Suprapubic skin (tissue), 4 donors: ENCODE data around the gene NAPG. TPM values are rescaled to one million over a fixed set of nuclear protein-coding genes. Genes with fewer than 3 reads are reported as not detected.

ENCODE experiments used
- DNase-seq, 2 donors: peaks; one replicate each; pipeline ENCODE4 v3.0.0-alpha.2; 2019; ENCODE audit warnings: low spot score in 2 of 2
- H3K27ac ChIP-seq: fragments of 200-600 bp; sonication (generic); one replicate; pipeline ENCODE4 v1.5.1; 2019
- H3K27me3 ChIP-seq: fragments of 200-600 bp; sonication (generic); one replicate; pipeline ENCODE4 v1.5.1; 2019
- H3K36me3 ChIP-seq: fragments of 200-600 bp; sonication (generic); one replicate; pipeline ENCODE4 v1.5.1; 2019
- H3K4me1 ChIP-seq: fragments of 200-600 bp; sonication (generic); one replicate; pipeline ENCODE4 v1.5.1; 2019
- H3K4me3 ChIP-seq: fragments of 200-600 bp; sonication (generic); one replicate; pipeline ENCODE4 v1.5.1; 2019; ENCODE audit warnings: mild to moderate bottlenecking
- H3K9me3 ChIP-seq: fragments of 200-600 bp; sonication (generic); one replicate; pipeline ENCODE4 v1.5.1; 2019
- EP300 ChIP-seq: sonication (generic); formaldehyde crosslinking; IDR thresholded peaks from one replicate; pipeline ENCODE4 v1.6.1; 2017; ENCODE audit warnings: antibody characterized with exemption
- POLR2A ChIP-seq, 2 donors: fragments of 450-650 bp; IDR thresholded peaks; one replicate each; pipeline ENCODE4 v1.6.1; 2017; ENCODE audit warnings: antibody characterized with exemption in 2 of 2, mild to moderate bottlenecking in 2 of 2, moderate library complexity in 2 of 2
- POLR2AphosphoS5 ChIP-seq, 3 donors: sonication (generic); formaldehyde crosslinking; IDR thresholded peaks; one replicate each; pipeline ENCODE4 v1.6.1; 2017; ENCODE audit warnings: antibody characterized with exemption in 3 of 3
- WGBS: methylation state at CpG from one replicate; pipeline ENCODE4 v1.1.5; 2018; 5-methylcytosine and 5-hydroxymethylcytosine counted together
- total RNA-seq, 4 donors: library from RNA; depleted of rRNA; stranded (reverse); fragments of >200 nt; gene quantifications; one replicate each; pipeline ENCODE4 v1.1.0, GENCODE V29; 2016
- TF ChIP-seq, protein P1 (sequence below), 2 donors: fragments of 200-600 bp in 1 of 2; fragments of 450-650 bp in 1 of 2; sonication (generic) in 1 of 2; IDR thresholded peaks; one replicate each; pipeline ENCODE4 v1.5.1; 2016 to 2019; ENCODE audit warnings: antibody characterized with exemption in 2 of 2, mild to moderate bottlenecking in 1 of 2, moderate library complexity in 1 of 2

NAPG gene
- total RNA-seq, 4 donors from 2014 or later = 28.8 to 40.1 (median 37.5) TPM

DNA sequence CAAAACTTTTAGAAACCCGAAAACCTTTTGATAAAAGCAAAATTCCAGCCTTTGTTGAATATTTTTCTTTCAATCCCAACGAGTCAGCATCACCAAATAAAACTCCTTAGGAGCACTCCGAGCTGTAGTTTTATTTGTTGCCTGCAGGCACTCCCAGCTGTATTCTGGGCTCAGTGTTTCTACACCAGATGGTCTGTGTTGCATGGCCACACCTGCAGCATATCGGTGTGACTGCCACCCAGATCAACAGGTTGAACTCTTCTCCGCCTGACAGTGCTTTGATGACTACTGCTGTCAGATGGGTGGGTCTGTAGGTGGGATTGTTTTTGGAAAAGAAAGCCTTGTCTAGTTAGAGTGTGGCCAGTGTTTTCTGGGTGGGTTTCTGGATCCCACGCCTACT lies 38.7 kb upstream of the NAPG start:
- no peak for DNase-seq
- H3K36me3 ChIP-seq = peaks cover 50% of the 10 kb centered on the region
- H3K4me3 ChIP-seq = no peak overlapping the region
- no peaks in the 10 kb centered on the region for H3K27me3 ChIP-seq
- H3K27ac ChIP-seq = no peak overlapping the region
- H3K4me1 ChIP-seq = peaks cover 27% of the 10 kb centered on the region
- no peaks in the 10 kb centered on the region for H3K9me3 ChIP-seq
- 65% methylated on average over 6 of the region's 6 CpGs for WGBS
- TF ChIP-seq EP300 = no peak
- TF ChIP-seq, protein P1, sequence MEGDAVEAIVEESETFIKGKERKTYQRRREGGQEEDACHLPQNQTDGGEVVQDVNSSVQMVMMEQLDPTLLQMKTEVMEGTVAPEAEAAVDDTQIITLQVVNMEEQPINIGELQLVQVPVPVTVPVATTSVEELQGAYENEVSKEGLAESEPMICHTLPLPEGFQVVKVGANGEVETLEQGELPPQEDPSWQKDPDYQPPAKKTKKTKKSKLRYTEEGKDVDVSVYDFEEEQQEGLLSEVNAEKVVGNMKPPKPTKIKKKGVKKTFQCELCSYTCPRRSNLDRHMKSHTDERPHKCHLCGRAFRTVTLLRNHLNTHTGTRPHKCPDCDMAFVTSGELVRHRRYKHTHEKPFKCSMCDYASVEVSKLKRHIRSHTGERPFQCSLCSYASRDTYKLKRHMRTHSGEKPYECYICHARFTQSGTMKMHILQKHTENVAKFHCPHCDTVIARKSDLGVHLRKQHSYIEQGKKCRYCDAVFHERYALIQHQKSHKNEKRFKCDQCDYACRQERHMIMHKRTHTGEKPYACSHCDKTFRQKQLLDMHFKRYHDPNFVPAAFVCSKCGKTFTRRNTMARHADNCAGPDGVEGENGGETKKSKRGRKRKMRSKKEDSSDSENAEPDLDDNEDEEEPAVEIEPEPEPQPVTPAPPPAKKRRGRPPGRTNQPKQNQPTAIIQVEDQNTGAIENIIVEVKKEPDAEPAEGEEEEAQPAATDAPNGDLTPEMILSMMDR (IDR thresholded peaks at IDR 0.05) = no peak

DNA sequence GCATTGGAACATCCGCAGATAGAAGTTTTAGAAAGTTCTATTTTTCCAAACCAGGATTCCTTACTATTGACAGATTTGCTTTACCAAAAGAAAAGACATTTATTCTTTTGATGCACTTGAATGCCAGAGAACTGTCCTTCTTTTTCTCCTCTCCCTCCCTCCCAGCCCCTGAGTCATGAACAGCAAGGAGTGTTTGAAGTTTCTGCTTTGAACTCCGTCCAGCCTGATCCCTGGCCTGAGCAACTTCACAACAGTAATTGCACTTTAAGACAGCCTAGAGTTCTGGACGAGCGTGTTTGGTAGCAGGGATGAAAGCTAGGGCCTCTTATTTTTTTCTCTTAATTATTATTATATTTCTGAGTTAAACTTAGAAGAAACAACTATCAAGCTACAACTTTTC lies 37.8 kb upstream of the NAPG start:
- Histone ChIP-seq H3K9me3 (no peaks in the 10 kb centered on the region), H3K36me3 (peaks cover 49% of the 10 kb centered on the region), H3K27ac (no peak overlapping the region), H3K4me1 (peaks cover 27% of the 10 kb centered on the region), H3K27me3 (no peaks in the 10 kb centered on the region), H3K4me3 (no peak overlapping the region)
- WGBS = 38% methylated on average over 4 of the region's 4 CpGs
- TF ChIP-seq, protein P1 (IDR thresholded peaks at IDR 0.05) = no peak
- TF ChIP-seq POLR2A (IDR thresholded peaks at IDR 0.05) (no peak), EP300 (no peak), POLR2AphosphoS5 (IDR thresholded peaks at IDR 0.05) (no peak)
- no peak for DNase-seq

DNA sequence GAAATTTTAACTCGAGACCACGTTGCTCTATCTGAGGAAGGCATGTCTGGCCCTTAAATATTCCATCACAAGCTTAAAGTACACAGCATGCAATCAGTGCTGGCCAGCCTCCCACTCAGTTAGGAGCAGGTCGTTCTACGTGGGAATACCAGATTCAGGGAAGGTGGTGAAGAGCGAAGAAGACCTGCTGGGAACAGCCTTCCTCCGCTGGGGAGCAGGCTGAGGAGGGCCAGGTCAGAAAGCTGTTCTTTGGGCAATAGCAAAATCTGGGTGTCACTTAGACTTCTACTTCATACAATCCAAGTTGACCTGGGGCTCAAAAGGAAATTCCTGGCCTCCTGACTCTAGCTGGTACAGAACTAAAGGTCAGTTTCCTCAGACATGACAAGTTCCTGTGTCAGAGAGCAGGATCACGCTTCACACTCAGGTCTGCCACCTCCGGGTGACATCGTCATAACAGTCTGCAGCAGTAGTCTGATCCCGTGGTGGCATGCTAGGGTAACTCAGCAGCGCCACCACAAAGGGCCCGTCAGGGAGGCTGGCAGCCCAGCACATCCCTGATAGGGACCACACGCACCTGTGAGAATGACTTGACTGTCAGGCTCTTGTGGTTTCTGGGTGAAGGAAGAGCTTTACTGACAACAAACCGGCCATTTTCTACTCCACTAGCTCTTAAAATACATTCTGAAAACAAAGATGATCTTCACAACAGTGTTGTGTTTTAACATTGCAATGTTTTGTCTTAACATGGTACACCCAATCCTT lies 35.2 kb upstream of the NAPG start:
- peaks cover 32% of the 10 kb centered on the region for H3K36me3 ChIP-seq

DNA sequence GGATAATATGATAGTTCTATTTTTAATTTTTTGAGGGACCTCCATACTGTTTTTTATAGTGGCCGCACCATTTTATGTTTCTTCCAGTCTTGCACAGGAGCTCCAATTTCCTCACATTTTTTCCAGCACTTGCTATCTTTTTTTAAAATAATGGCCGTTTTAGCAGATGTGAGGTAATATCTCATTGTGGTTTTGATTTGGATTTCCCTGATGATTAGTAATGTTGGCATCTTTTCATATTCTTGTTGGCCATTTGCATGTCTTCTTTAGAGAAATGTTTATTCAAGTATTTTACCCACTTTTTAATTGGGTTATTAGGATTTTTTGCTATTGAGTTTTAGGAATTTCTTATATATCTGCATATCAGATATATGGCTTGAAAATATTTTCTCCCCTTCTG lies 29.9 kb upstream of the NAPG start:
- H3K27me3 ChIP-seq = no peaks in the 10 kb centered on the region
- no peak for DNase-seq
- H3K27ac ChIP-seq = no peak overlapping the region
- WGBS = 51% methylated on average over 2 of the region's 2 CpGs
- no peaks in the 10 kb centered on the region for H3K36me3 ChIP-seq
- no peaks in the 10 kb centered on the region for H3K9me3 ChIP-seq
- peaks cover 17% of the 10 kb centered on the region for H3K4me1 ChIP-seq
- no peak for TF ChIP-seq POLR2AphosphoS5 (IDR thresholded peaks at IDR 0.05)
- no peak overlapping the region for H3K4me3 ChIP-seq

More for the DNA sequence above, 35.2 kb upstream of the NAPG start:
- H3K4me3 ChIP-seq = no peak overlapping the region
- no peaks in the 10 kb centered on the region for H3K27me3 ChIP-seq
- WGBS = 71% methylated on average over 11 of the region's 14 CpGs
- TF ChIP-seq POLR2AphosphoS5 (IDR thresholded peaks at IDR 0.05) = no peak
- TF ChIP-seq, protein P1 (IDR thresholded peaks at IDR 0.05) = no peak
- TF ChIP-seq EP300 = no peak
- TF ChIP-seq POLR2A (IDR thresholded peaks at IDR 0.05) = no peak
- H3K4me1 ChIP-seq = peaks cover 27% of the 10 kb centered on the region
- DNase-seq = no peak
- no peaks in the 10 kb centered on the region for H3K9me3 ChIP-seq
- no peak overlapping the region for H3K27ac ChIP-seq

DNA sequence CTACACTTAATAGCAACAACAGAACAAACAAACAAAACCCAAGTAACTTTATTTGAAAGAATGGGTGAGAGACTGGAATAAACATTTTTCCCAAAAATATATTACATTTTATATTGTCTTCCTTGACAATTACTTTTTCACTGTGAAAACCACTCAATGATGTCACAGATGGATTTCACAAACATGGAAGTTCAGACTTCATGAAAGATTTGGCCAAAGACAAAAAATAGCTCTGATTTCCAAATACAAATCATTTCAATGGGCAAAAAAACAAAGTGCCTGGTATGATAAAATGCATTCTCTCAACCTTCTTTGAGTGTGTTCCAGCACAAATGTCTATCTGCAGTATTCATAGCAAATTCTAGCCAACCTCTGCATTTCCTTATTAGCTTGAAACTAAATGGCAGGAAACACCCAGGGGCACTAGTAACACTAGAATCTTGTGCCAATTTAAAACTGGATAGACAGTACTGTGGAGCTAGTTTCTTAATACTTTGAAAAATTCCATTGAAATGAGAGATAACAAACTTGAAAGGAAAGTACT lies 28.5 kb upstream of the NAPG start:
- Histone ChIP-seq H3K36me3 (no peaks in the 10 kb centered on the region), H3K27ac (no peak overlapping the region), H3K4me3 (no peak overlapping the region), H3K9me3 (no peaks in the 10 kb centered on the region), H3K4me1 (peaks cover 17% of the 10 kb centered on the region), H3K27me3 (no peaks in the 10 kb centered on the region)
- DNase-seq = no peak
- TF ChIP-seq POLR2AphosphoS5 (IDR thresholded peaks at IDR 0.05) (no peak), POLR2A (IDR thresholded peaks at IDR 0.05) (no peak), EP300 (no peak)
- TF ChIP-seq, protein P1 (IDR thresholded peaks at IDR 0.05) = no peak
